HG03460 (cell line): ENCODE data around the gene CD274.
"Not testable (repeated sequence)": the region's sequence is repeated elsewhere in the genome, so short reads cannot be mapped to it uniquely, and the experiment has no call there.

ENCODE experiments used
- ATAC-seq: cut with Tn5 transposase; IDR thresholded peaks from one replicate; pipeline ENCODE4 v1.9.1; 2021; ENCODE audit not compliant: unreplicated experiment

The CD274 gene

GRCh38 chr9:5437254-5438216 is 12.8 kb upstream of the CD274 start, which contains the start of gene PLGRKT:
TSS of gene PLGRKT (minus strand) at chr9:5437925. CDS start at chr9:5431977, 5,948 bp downstream.
- ATAC-seq = peak; percentile 84

GRCh38 chr9:5438301-5439162 is 11.8 kb upstream of the CD274 start:
- peak; percentile 54 for ATAC-seq

GRCh38 chr9:5440426-5440825 is 9.9 kb upstream of the CD274 start:
- ATAC-seq = no peak

GRCh38 chr9:5441043-5441442 is 9.3 kb upstream of the CD274 start:
- no peak for ATAC-seq

GRCh38 chr9:5442400-5443011 is 7.8 kb upstream of the CD274 start:
- ATAC-seq = no peak

- no peak for ATAC-seq
Measured at GRCh38 chr9:5443850-5444249, 6.5 kb upstream of the CD274 start.

GRCh38 chr9:5445096-5445495 is 5.2 kb upstream of the CD274 start:
- ATAC-seq = not testable (repeated sequence)

GRCh38 chr9:5445886-5446285 is 4.5 kb upstream of the CD274 start:
- ATAC-seq = no peak

GRCh38 chr9:5446451-5447236 is 3.7 kb upstream of the CD274 start:
- ATAC-seq = no peak

- no peak for ATAC-seq
Measured at GRCh38 chr9:5447337-5447736, 3.0 kb upstream of the CD274 start.

- no peak for ATAC-seq
Measured at GRCh38 chr9:5448016-5448415, 2.3 kb upstream of the CD274 start.

GRCh38 chr9:5448461-5449435 is 1.6 kb upstream of the CD274 start:
- no peak for ATAC-seq

GRCh38 chr9:5449521-5450358 is 602 bp upstream of the CD274 start:
- no peak for ATAC-seq

GRCh38 chr9:5452286-5452609 is 1.9 kb downstream of the CD274 start:
- no peak for ATAC-seq

- no peak for ATAC-seq
Measured at GRCh38 chr9:5453004-5453403, 2.7 kb downstream of the CD274 start.

GRCh38 chr9:5453673-5454072 is 3.3 kb downstream of the CD274 start:
- ATAC-seq = no peak

GRCh38 chr9:5455181-5455580 is 4.8 kb downstream of the CD274 start:
- ATAC-seq = no peak

GRCh38 chr9:5459289-5459829 is 9.0 kb downstream of the CD274 start:
- peak; percentile 63 for ATAC-seq
